Right cardiac atrium (tissue), 5 donors: ENCODE data around the gene TMEM60. TPM values are rescaled to one million over a fixed set of nuclear protein-coding genes. Genes with fewer than 3 reads are reported as not detected.
"Not testable (repeated sequence)": the region's sequence is repeated elsewhere in the genome, so short reads cannot be mapped to it uniquely, and the experiment has no call there.

Experiments
- ATAC-seq, 2 donors: fragments of 200-7000 bp; cut with Tn5 transposase; one replicate each; pipeline versions ENCODE4 v1.8.0 to v1.9.1; 2020; ENCODE audit warnings: moderate library complexity in 2 of 2, mild to moderate bottlenecking in 1 of 2
- DNase-seq, 3 donors: peaks; one replicate each; pipeline ENCODE4 v3.0.0-alpha.2; 2020
- H3K27ac ChIP-seq: one replicate; pipeline ENCODE4 v1.5.1; 2013; ENCODE audit warnings: mild to moderate bottlenecking, low read length, control low read depth, moderate library complexity
- H3K27me3 ChIP-seq: one replicate; pipeline ENCODE4 v1.6.1; 2013; ENCODE audit not compliant: control insufficient read depth, insufficient read depth
- H3K4me1 ChIP-seq: one replicate; pipeline ENCODE4 v1.6.1; 2013; ENCODE audit warnings: low read length; ENCODE audit not compliant: control insufficient read depth, insufficient read depth
- H3K4me3 ChIP-seq: one replicate; pipeline ENCODE4 v1.5.1; 2013; ENCODE audit warnings: low read length, control low read depth
- H3K9me3 ChIP-seq: one replicate; pipeline ENCODE4 v1.6.1; 2013; ENCODE audit warnings: low read length; ENCODE audit not compliant: control insufficient read depth
- WGBS: extraction: QIAGEN DNeasy Blood & Tissue Kit; methylation state at CpG from one replicate; pipeline ENCODE4 v1.1.7; 2013; 5-methylcytosine and 5-hydroxymethylcytosine counted together
- intact Hi-C, 4 donors: fragments of 100-400 bp; cut with DNase I; formaldehyde crosslinking; loops; one replicate each; pipeline versions ENCODE4 v1.11.0 to v1.14.0; 2022 to 2023
- long read RNA-seq, 4 donors: library from polyadenylated mRNA; unstranded; transcript quantifications; one replicate each; pipeline ENCODE4 v2.0.0, GENCODE V29; 2020 to 2021
- polyA plus RNA-seq: library from polyadenylated mRNA; stranded (reverse); fragments of 200-250 nt; gene quantifications from one replicate; pipeline ENCODE4 v1.2.3, GENCODE V29; 2013
- total RNA-seq, 4 donors: library from RNA; stranded (reverse); fragmentation: NEBNext Ultra II Directional; extraction: Animal tissue kit (Norgen Biotek cat#: 25700); gene quantifications; one replicate each; pipeline ENCODE4 v1.2.1, GENCODE V29; 2021
- donor health status: healthy with polysubstance abuse.
- donor health status: DM: no; HTN: yes; CAD: no.
- donor health status: DM: no; HTN: no; CAD: no.
- donor health status: DM: no; HTN: yes; CAD: no; lungs with severe emphysema.
- donor health status: DM: yes; HTN: yes; CAD: no.

TMEM60 gene, protein sequence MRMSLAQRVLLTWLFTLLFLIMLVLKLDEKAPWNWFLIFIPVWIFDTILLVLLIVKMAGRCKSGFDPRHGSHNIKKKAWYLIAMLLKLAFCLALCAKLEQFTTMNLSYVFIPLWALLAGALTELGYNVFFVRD
- total RNA-seq (1 to 10 TPM; 7.9 to 9.8 (median 9.1) TPM), polyA plus RNA-seq (16.3 TPM)
- long read RNA-seq, donor 1, transcript TMEM60-201 (2 exons, 1,023 nt): major isoform, 9 of 11 reads
- long read RNA-seq, donor 1, partial matches to known transcripts: 0 of 11 reads
- long read RNA-seq, donor 1, other reads (novel, unspliced or antisense): 2 of 11 reads
- long read RNA-seq, donor 2, partial matches to known transcripts: 0 of 2 reads
- long read RNA-seq, donor 2, other reads (novel, unspliced or antisense): 1 of 2 reads
- long read RNA-seq, donor 3, transcript TMEM60-201 (2 exons, 1,023 nt): major isoform, 10 of 13 reads
- long read RNA-seq, donor 3, partial matches to known transcripts: 1 of 13 reads
- long read RNA-seq, donor 3, other reads (novel, unspliced or antisense): 2 of 13 reads
- long read RNA-seq, donor 4, partial matches to known transcripts: 0 of 3 reads
- long read RNA-seq, donor 4, other reads (novel, unspliced or antisense): 1 of 3 reads

DNA sequence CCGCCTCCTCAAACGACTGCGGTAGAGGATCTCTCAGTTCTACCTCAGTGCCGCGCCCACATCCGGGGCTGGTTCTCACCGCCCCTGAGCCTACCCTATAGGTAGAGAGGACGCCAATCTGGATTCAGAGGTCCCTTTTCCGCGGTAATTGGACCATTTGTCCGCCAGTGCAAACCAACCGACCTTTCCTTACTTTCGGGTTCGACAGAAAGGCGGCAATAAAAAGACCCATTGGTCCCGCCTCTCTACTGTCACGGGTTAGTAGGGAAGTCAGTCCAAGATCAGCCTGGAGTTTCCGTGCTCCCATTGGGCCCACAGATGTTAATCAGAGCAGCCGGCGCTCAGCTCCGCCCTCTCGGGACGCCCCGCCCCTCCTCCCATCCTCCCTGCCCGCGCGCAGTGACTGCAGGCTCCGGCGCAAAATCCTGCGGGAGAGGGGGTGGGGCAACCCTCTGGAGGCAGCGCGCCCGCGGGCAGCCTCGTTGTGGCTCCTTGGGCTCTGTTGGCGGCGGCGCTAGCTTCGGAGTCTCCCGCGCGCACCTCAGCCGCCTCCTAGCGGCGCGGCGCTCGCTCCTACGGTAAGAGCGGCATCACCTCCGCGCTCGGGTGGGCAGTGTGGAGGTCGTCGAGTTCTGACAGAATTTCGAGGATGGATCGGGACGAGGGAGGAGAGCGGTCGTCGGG is at the start of gene TMEM60, which contains the start of gene PHTF2:
Gene TMEM60, minus strand, starts transcription at position 41 of the 684 bp plus-strand sequence. CDS start 4,061 bp downstream, outside the sequence.
Gene PHTF2, plus strand, starts transcription at position 380 of the 684 bp plus-strand sequence.
- no peaks in the 10 kb centered on the region for H3K27me3 ChIP-seq
- WGBS: under 1% methylated on average over 61 of the region's 61 CpGs
- H3K27ac ChIP-seq: peak within 1 kb of the TSS; percentile 53
- no peaks in the 10 kb centered on the region for H3K9me3 ChIP-seq
- DNase-seq (peak; percentile 98 to 99 (median 99)), ATAC-seq (peak; percentile 98)
- peak within 1 kb of the TSS; percentile 72 for H3K4me3 ChIP-seq
- H3K4me1 ChIP-seq: no peaks in the 10 kb centered on the region
- intact Hi-C loops: no loop called here

DNA sequence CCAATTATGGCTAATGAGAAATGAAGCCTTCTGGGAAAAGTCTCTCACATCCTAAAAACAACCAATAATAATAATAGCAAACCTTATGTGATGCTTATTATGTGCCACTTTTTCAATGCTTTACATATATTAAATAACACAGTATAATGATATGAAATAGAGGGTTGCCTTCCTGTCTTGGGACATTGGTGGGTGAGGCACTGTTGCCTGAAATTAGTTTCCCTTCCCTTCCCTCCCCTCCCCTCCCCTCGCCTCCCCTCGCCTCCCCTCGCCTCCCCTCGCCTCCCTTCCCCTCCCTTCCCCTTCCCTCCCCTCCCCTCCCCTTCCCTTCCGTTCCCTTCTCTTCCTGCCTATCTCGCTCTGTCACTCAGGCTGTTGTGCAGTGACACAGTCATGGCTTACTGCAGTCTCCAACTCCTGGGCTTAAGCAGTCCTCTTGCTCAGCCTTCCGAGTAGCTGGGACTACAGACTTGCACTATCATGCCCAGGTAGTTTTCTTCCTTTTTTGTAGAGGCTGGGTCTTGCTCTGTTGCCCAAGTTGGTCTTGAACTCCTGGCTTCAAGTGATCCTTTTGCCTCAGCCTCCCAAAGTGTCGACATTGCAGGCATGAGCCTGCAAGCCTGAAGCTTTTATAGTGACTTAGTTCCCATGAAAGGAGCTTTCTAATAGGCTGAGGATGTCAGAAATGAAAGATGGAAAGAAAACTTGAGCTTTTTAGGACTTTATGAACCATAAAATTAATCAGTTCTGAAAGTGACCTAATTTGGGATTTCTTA is 48.3 kb upstream of the TMEM60 start:
- Histone ChIP-seq H3K4me3 (no peak overlapping the region), H3K27ac (no peak overlapping the region), H3K4me1 (no peaks in the 10 kb centered on the region), H3K27me3 (no peaks in the 10 kb centered on the region), H3K9me3 (no peaks in the 10 kb centered on the region)
- ATAC-seq (no peak), DNase-seq (no peak)
- WGBS: 71% methylated on average over 8 of the region's 8 CpGs
- intact Hi-C loops: no loop called here

DNA sequence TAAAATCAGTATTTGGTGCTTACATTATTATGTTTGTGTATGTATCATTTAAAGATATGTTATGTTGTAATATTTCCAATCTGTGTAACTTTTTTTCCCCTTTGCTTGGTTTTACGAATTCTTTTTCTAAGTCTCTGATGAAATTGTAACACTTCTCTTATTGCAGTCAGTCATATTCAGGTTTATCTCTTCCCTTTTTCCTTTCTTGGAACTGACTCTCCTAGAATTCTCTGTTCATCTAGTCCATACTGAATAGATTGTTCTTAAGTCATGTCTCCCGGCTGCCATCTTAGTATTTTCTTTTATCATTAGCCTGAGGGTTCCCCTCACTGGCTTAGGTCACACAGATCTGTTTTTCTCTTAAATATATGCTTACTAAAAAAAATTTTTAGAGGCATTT is 45.0 kb upstream of the TMEM60 start:
- intact Hi-C loops: no loop called here
- no peak for DNase-seq
- no peaks in the 10 kb centered on the region for H3K27me3 ChIP-seq
- ATAC-seq: no peak
- H3K9me3 ChIP-seq: no peaks in the 10 kb centered on the region
- 87% methylated on average over 2 of the region's 2 CpGs for WGBS
- H3K4me3 ChIP-seq: no peak overlapping the region
- no peak overlapping the region for H3K27ac ChIP-seq
- peaks cover 2% of the 10 kb centered on the region for H3K4me1 ChIP-seq

DNA sequence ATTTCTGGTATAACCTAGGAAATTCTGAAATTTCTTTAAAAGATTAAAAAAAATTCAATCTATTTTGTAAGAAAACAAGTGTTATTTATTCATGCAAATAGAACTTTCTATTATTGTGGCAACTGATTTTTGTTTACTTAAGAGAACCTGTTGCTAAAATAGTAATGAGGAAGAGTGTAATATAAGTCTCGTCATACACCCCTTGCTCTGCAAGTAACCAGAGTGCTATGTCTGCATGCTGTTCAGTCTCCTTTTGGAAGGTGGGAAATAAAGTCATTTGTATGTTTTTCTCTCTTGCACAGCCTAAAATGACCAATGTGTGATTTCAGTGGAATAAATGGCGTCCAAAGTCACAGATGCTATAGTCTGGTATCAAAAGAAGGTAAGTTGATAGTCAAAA is 41.7 kb upstream of the TMEM60 start:
- peaks cover 2% of the 10 kb centered on the region for H3K4me1 ChIP-seq
- H3K9me3 ChIP-seq: no peaks in the 10 kb centered on the region
- no peaks in the 10 kb centered on the region for H3K27me3 ChIP-seq
- intact Hi-C loops: no loop called here
- no peak overlapping the region for H3K27ac ChIP-seq
- ATAC-seq (no peak), DNase-seq (no peak)
- no peak overlapping the region for H3K4me3 ChIP-seq
- 78% methylated on average over 2 of the region's 2 CpGs for WGBS

DNA sequence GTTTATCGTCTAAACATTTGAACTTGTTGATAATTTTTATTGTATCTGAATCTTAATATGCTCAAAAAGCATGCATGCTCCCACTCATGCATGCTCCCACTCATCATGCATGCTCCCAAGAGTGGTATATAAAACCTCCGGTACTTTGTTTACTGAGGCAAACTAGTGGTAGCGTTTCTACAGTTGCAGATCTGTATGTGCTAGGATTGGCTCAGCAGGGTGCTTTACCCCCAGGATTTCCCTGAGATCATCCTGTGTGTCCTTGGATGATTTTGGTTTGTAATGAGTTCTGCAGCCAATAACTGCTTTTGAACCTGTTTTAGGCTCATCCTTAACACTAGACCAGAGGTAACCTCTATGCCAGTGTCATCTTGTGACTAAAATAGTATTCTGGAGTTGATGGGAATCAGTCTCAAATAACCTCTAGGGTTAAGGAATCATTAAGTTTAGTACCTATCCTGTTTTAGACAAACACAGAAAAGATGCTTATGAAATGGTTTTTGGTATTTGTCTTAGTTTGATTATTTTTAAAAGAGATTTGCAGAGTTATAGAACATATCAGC is 40.8 kb upstream of the TMEM60 start:
- WGBS: 56% methylated on average over 3 of the region's 3 CpGs
- peaks cover 2% of the 10 kb centered on the region for H3K4me1 ChIP-seq
- intact Hi-C loops: no loop called here
- no peak overlapping the region for H3K27ac ChIP-seq
- DNase-seq (no peak), ATAC-seq (no peak)
- no peaks in the 10 kb centered on the region for H3K9me3 ChIP-seq
- no peak overlapping the region for H3K4me3 ChIP-seq
- H3K27me3 ChIP-seq: no peaks in the 10 kb centered on the region

DNA sequence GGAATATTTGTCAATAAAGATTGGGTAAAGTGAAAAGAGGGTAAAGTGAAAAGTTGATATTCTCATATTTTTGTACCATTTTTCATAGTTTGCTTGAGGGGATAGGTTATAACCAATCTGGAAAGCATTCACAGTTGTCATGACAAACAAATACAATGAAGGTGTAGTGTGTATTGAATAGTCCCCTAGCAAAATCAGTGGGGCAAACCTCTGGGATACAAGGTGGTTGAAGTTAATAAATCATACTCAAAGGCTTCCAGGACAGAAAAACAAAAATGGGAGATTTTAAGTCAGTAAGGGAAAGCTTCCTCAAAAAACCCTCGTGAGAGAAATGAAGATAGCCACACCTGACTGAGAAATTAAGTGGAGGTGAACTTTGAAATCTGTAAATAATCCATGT is 39.7 kb upstream of the TMEM60 start:
- intact Hi-C loops: no loop called here
- 83% methylated on average over 1 of the region's 1 CpG for WGBS
- H3K27ac ChIP-seq: no peak overlapping the region
- peaks cover 4% of the 10 kb centered on the region for H3K4me1 ChIP-seq
- DNase-seq (no peak), ATAC-seq (no peak)
- H3K27me3 ChIP-seq: no peaks in the 10 kb centered on the region
- no peaks in the 10 kb centered on the region for H3K9me3 ChIP-seq
- no peak overlapping the region for H3K4me3 ChIP-seq

DNA sequence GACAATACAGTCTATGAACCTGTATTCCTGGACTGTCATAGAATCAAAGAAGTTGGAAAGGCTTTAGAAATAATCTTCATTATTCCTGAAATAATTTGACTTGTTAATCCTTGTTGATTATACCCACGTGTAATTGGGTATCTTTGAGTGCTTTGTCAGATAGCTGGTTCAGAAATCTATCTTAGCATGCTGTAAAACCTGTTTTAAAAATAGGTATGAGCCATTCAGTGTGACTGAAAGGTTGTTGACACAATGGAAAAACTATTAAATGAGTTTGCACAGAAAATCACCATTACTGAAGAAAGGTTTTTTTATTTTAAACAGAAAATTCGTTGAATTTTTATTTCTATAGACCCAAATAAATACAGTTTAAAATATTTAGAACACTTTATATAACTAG is 39.0 kb upstream of the TMEM60 start:
- intact Hi-C loops: no loop called here
- 49% methylated on average over 2 of the region's 2 CpGs for WGBS
- H3K27me3 ChIP-seq: no peaks in the 10 kb centered on the region
- peaks cover 4% of the 10 kb centered on the region for H3K4me1 ChIP-seq
- DNase-seq (no peak), ATAC-seq (no peak)
- no peak overlapping the region for H3K27ac ChIP-seq
- no peak overlapping the region for H3K4me3 ChIP-seq
- no peaks in the 10 kb centered on the region for H3K9me3 ChIP-seq

DNA sequence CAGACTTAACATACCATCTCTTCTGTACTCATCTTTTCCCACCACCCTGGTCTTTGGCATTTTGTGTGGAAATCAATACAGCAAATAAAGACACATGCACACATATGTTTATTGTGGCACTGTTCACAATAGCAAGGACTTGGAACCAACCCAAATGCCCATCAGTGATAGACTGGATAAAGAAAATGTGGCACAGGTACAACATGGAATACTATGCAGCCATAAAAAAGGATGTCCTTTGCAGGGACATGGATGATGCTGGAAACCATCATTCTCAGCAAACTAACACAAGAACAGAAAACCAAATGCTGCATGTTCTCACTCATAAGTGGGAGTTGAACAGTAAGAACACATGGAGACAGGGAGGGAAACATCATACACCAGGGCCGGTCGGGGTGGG is 38.2 kb upstream of the TMEM60 start:
- ATAC-seq, DNase-seq, H3K27me3 ChIP-seq, H3K4me3 ChIP-seq, H3K27ac ChIP-seq, H3K9me3 ChIP-seq, intact Hi-C loops, H3K4me1 ChIP-seq: not testable (repeated sequence)
- 97% methylated on average over 2 of the region's 2 CpGs for WGBS

DNA sequence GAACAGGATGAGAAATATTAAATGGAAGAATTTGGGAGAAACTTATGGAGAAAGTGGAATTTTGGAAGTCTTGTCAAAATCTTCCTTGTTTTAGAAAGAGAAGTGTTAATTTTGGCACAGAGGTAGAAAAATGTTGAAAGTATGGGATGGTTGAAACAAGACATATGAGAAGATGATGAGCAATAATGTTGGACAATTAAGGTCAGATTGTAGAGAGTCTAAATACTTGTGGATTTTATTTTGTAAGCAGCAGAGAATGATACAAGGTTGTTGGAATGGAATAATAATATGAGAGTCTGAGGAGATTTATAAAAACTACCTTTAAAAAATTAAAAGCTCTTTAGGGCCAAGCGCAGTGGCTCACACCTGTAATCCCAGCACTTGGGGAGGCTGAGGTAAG is 34.9 kb upstream of the TMEM60 start:
- no peak overlapping the region for H3K4me3 ChIP-seq
- H3K9me3 ChIP-seq: no peaks in the 10 kb centered on the region
- ATAC-seq (no peak), DNase-seq (no peak)
- H3K4me1 ChIP-seq: peaks cover 2% of the 10 kb centered on the region
- intact Hi-C loops: no loop called here
- no peaks in the 10 kb centered on the region for H3K27me3 ChIP-seq
- H3K27ac ChIP-seq: no peak overlapping the region
- 99% methylated on average over 1 of the region's 1 CpG for WGBS

DNA sequence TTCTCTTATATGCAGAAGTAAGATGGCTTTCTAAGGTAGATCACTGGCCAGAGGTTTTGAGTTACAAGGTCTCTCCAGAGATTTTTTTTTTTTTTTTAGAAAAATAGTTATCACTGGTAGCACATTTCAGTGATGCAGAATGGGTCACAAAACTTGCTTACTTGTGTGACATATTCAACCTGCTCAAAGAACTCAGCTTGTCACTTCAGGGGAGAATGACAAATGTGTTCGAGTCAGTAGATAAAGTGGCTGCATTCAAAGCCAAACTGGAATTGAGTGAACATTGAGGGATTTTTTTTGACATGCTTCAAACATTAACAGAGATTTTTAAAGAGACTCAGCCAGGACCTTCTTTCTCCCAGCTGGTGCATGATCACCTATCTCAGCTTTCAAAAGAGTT is 33.7 kb upstream of the TMEM60 start:
- WGBS: 34% methylated on average over 1 of the region's 1 CpG
- intact Hi-C loops: no loop called here
- Histone ChIP-seq H3K27me3 (no peaks in the 10 kb centered on the region), H3K4me1 (peaks cover 2% of the 10 kb centered on the region), H3K4me3 (no peak overlapping the region), H3K27ac (no peak overlapping the region), H3K9me3 (no peaks in the 10 kb centered on the region)
- DNase-seq: no peak
- no peak for ATAC-seq
